GM23338 (cell line): Measurements from ENCODE around the gene CYP11A1. TPM values are rescaled to one million over a fixed set of nuclear protein-coding genes. Genes with fewer than 3 reads are reported as not detected.
A peak's percentile ranks its signal among the peaks of the same experiment; 100 is the strongest.

ENCODE experiments used
- ATAC-seq: fragments of 200-7000 bp; cut with Tn5 transposase; 3 replicates; pipeline ENCODE4 v1.9.1; 2020
- DNase-seq: peaks from one replicate; pipeline ENCODE4 v3.0.0-alpha.2; 2015; ENCODE audit warnings: low spot score
- H2AFZ ChIP-seq: fragments of 200-600 bp; sonication (generic); 2 replicates; pipeline ENCODE4 v1.8.0; 2016; ENCODE audit warnings: antibody characterized with exemption, mild to moderate bottlenecking, moderate library complexity
- H3F3A ChIP-seq: fragments of 200-600 bp; sonication (generic); replicated peaks from 2 replicates; pipeline ENCODE4 v1.8.0; 2017; ENCODE audit warnings: antibody characterized with exemption, mixed run types, low read depth
- H3K27ac ChIP-seq: fragments of 200-600 bp; sonication (generic); 2 replicates; pipeline ENCODE4 v1.6.1; 2016; ENCODE audit warnings: low read depth
- H3K27me3 ChIP-seq: fragments of 200-600 bp; sonication (generic); 2 replicates; pipeline ENCODE4 v1.8.0; 2016; ENCODE audit warnings: mild to moderate bottlenecking, mixed run types, moderate library complexity; ENCODE audit not compliant: insufficient read depth
- H3K36me3 ChIP-seq: fragments of 200-600 bp; sonication (generic); 2 replicates; pipeline ENCODE4 v1.8.0; 2016; ENCODE audit warnings: mild to moderate bottlenecking; ENCODE audit not compliant: insufficient read depth
- H3K4me1 ChIP-seq: fragments of 200-600 bp; sonication (generic); 2 replicates; pipeline ENCODE4 v1.8.0; 2016; ENCODE audit warnings: mild to moderate bottlenecking, moderate library complexity; ENCODE audit not compliant: insufficient read depth
- H3K4me2 ChIP-seq: fragments of 200-600 bp; sonication (generic); 2 replicates; pipeline ENCODE4 v1.7.1; 2017; ENCODE audit warnings: mixed run types
- H3K4me3 ChIP-seq: fragments of 200-600 bp; sonication (generic); 2 replicates; pipeline ENCODE4 v1.6.1; 2016; ENCODE audit warnings: mixed run types
- H3K79me2 ChIP-seq: fragments of 200-600 bp; sonication (generic); replicated peaks from 2 replicates; pipeline ENCODE4 v1.8.0; 2017; ENCODE audit warnings: mild to moderate bottlenecking; ENCODE audit not compliant: insufficient read depth
- H3K9me2 ChIP-seq: fragments of 200-600 bp; sonication (generic); 2 replicates; pipeline ENCODE4 v1.8.0; 2017; ENCODE audit not compliant: insufficient read depth
- H4K20me1 ChIP-seq: fragments of 200-600 bp; sonication (generic); replicated peaks from 2 replicates; pipeline ENCODE4 v1.8.0; 2017; ENCODE audit warnings: mild to moderate bottlenecking; ENCODE audit not compliant: insufficient read depth
- H3K27ac Mint-ChIP-seq: 2 replicates; pipeline ENCODE4 v1.8.0; 2020; ENCODE audit warnings: inconsistent platforms, mild to moderate bottlenecking, moderate library complexity, mixed read lengths
- H3K27me3 Mint-ChIP-seq: 3 replicates; pipeline ENCODE4 v1.8.0; 2022; ENCODE audit warnings: low read depth, mild to moderate bottlenecking, moderate library complexity, mixed read lengths, inconsistent platforms; ENCODE audit not compliant: insufficient read depth, poor library complexity
- H3K36me3 Mint-ChIP-seq: 3 replicates; pipeline ENCODE4 v1.8.0; 2021; ENCODE audit warnings: low read depth, mild to moderate bottlenecking, inconsistent platforms, moderate library complexity, mixed read lengths
- H3K4me1 Mint-ChIP-seq: 3 replicates; pipeline ENCODE4 v1.8.0; 2020; ENCODE audit warnings: mild to moderate bottlenecking, inconsistent platforms, mixed read lengths
- H3K4me3 Mint-ChIP-seq: 3 replicates; pipeline ENCODE4 v1.8.0; 2021; ENCODE audit warnings: moderate library complexity, mild to moderate bottlenecking, inconsistent platforms, mixed read lengths
- H3K9me3 Mint-ChIP-seq: 3 replicates; pipeline ENCODE4 v1.8.0; 2020; ENCODE audit warnings: moderate library complexity, mild to moderate bottlenecking, inconsistent platforms, mixed read lengths
- CREB1 ChIP-seq: fragments of 250-450 bp; sonication (Bioruptor Pico); IDR thresholded peaks from 2 replicates; pipeline ENCODE4 v1.5.0; 2020; ENCODE audit warnings: low read depth, mild to moderate bottlenecking, moderate library complexity
- CTCF ChIP-seq, 2 experiments: fragments of 200-600 bp in 1 of 2; sonication (generic) in 1 of 2; conservative IDR thresholded peaks; 2 replicates each; pipeline versions ENCODE4 v1.5.1 to v1.6.1; 2016 to 2017; ENCODE audit warnings: antibody characterized with exemption in 2 of 2, low read depth in 2 of 2, mild to moderate bottlenecking in 2 of 2, moderate library complexity in 1 of 2
- ETS1 ChIP-seq: IDR thresholded peaks from 2 replicates; pipeline ENCODE4 v1.6.1; 2016; ENCODE audit warnings: antibody characterized with exemption
- EZH2phosphoT487 ChIP-seq: fragments of 200-600 bp; sonication (generic); IDR thresholded peaks from one replicate; pipeline ENCODE4 v1.8.1; 2018; ENCODE audit warnings: antibody characterized with exemption; ENCODE audit not compliant: unreplicated experiment
- JUNB ChIP-seq: IDR thresholded peaks from one replicate; pipeline ENCODE4 v1.6.1; 2016; ENCODE audit warnings: antibody characterized with exemption; ENCODE audit not compliant: unreplicated experiment
- NANOG ChIP-seq: IDR thresholded peaks from 2 replicates; pipeline ENCODE4 v1.6.1; 2016; ENCODE audit warnings: antibody characterized with exemption, borderline replicate concordance
- POLR2AphosphoS5 ChIP-seq: IDR thresholded peaks from 2 replicates; pipeline ENCODE4 v1.6.1; 2016; ENCODE audit warnings: antibody characterized with exemption, low read depth
- REST ChIP-seq: IDR thresholded peaks from one replicate; pipeline ENCODE4 v1.6.1; 2018; ENCODE audit warnings: antibody characterized with exemption; ENCODE audit not compliant: unreplicated experiment
- STAT1 ChIP-seq: IDR thresholded peaks from one replicate; pipeline ENCODE4 v1.6.1; 2016; ENCODE audit warnings: antibody characterized with exemption; ENCODE audit not compliant: unreplicated experiment
- ZNF114 ChIP-seq: fragments of 250-450 bp; sonication (Bioruptor Pico); IDR thresholded peaks from 2 replicates; pipeline ENCODE4 v1.5.0; 2020; ENCODE audit warnings: mild to moderate bottlenecking, moderate library complexity
- ZNF331 ChIP-seq: fragments of 250-450 bp; sonication (Bioruptor Pico); IDR thresholded peaks from 2 replicates; pipeline ENCODE4 v1.5.0; 2020; ENCODE audit warnings: low read depth, mild to moderate bottlenecking, moderate library complexity
- polyA plus RNA-seq: library from polyadenylated mRNA; unstranded; fragments of >200 nt; fragmentation: Nextera tagmentation; extraction: Ambion mirVana; gene quantifications from 2 replicates; pipeline ENCODE4 v1.2.1, GENCODE V29; 2016
- total RNA-seq: library from RNA; depleted of rRNA; stranded (reverse); fragments of >200 nt; shearing (Covaris generic); gene quantifications from 2 replicates; pipeline ENCODE4 v1.2.3, GENCODE V29; 2014

CYP11A1 gene
- total and polyA plus RNA-seq, 2 experiments from 2014 or later, result 1.2 to 1.7 TPM

- TF ChIP-seq REST (no peak), CREB1 (CRISPR knock-in tag) (no peak), POLR2AphosphoS5 (no peak), ETS1 (no peak), NANOG (no peak), ZNF114 (no peak), EZH2phosphoT487 (no peak)
Measured at GRCh38 chr15:74302821-74303359, 64.6 kb downstream of the CYP11A1 start (continued).

- H3K27ac Mint-ChIP-seq, result no peak overlapping the region
- Histone ChIP-seq H3K27me3 (peaks cover 61% of the 10 kb centered on the region), H3K27ac (no peak overlapping the region), H3K36me3 (no peaks in the 10 kb centered on the region), H3K9me2 (no peaks in the 10 kb centered on the region), H4K20me1 (no peaks in the 10 kb centered on the region), H3K79me2 (no peaks in the 10 kb centered on the region), H2AFZ (peak overlapping the region; percentile 83; the same call in 1 of the 2 replicates), H3K4me3 (peak overlapping the region; percentile 31; the same call in 1 of the 2 replicates), H3K4me1 (peaks cover 57% of the 10 kb centered on the region), H3K4me2 (peak overlapping the region; percentile 70), H3F3A (no peaks in the 10 kb centered on the region; the same call in 1 of the 2 replicates)
- peaks cover 59% of the 10 kb centered on the region for H3K4me1 Mint-ChIP-seq
- peak overlapping the region; percentile 19; the same call in 1 of the 3 replicates for H3K4me3 Mint-ChIP-seq
- H3K36me3 Mint-ChIP-seq, result no peaks in the 10 kb centered on the region; the same call in 2 of the 3 replicates
- H3K27me3 Mint-ChIP-seq, result peaks cover 53% of the 10 kb centered on the region
- ATAC-seq (no peak), DNase-seq (peak; percentile 41)
- no peaks in the 10 kb centered on the region; the same call in 2 of the 3 replicates for H3K9me3 Mint-ChIP-seq
- TF ChIP-seq ZNF114, result no peak
- TF ChIP-seq NANOG, result no peak
- no peak for TF ChIP-seq STAT1
- no peak for TF ChIP-seq EZH2phosphoT487
- no peak for TF ChIP-seq CTCF (conservative IDR thresholded peaks at IDR 0.05; ENCODE audit: low read depth in 2 of 2)
- no peak for TF ChIP-seq JUNB
- no peak for TF ChIP-seq POLR2AphosphoS5
- no peak for TF ChIP-seq ZNF331 (CRISPR knock-in tag)
- TF ChIP-seq REST, result no peak
Measured at GRCh38 chr15:74301583-74302361, 65.7 kb downstream of the CYP11A1 start.
